GM12892 (cell line): ENCODE results near the gene SERP2.

Source experiments
- POLR2A ChIP-seq: IDR thresholded peaks from 2 replicates; pipeline ENCODE4 v1.6.1; 2011; ENCODE audit warnings: low read depth, low read length, control low read depth
- TAF1 ChIP-seq: IDR thresholded peaks from 2 replicates; pipeline ENCODE4 v1.6.1; 2011; ENCODE audit warnings: low read depth, mild to moderate bottlenecking, control low read depth, low read length, borderline replicate concordance

GRCh38 chr13:44365899-44366298 is 7.7 kb upstream of the SERP2 start:
- TF ChIP-seq POLR2A (no peak), TAF1 (no peak)
